ENCODE data around the gene TSNAX.

Gene TSNAX

GRCh38 chr1:231522931-231523642 is 5.4 kb upstream of the TSNAX start:
- no peak overlapping the region for H2AFZ ChIP-seq (ENCODE audit: low read length)

GRCh38 chr1:231523816-231524215 is 4.7 kb upstream of the TSNAX start:
- no peak overlapping the region for H3K27ac ChIP-seq (ENCODE audit: low read length)

More at GRCh38 chr1:231522931-231523642, 5.4 kb upstream of the TSNAX start:
- H3K9me3 ChIP-seq (replicated peaks; ENCODE audit: insufficient read depth, low read length): no peaks in the 10 kb centered on the region
- no peaks in the 10 kb centered on the region for H3F3A ChIP-seq (ENCODE audit: insufficient read depth, low read length)
- H3K4me2 ChIP-seq (ENCODE audit: low read depth, low read length): no peak overlapping the region
- no peak overlapping the region for H3K9ac ChIP-seq (ENCODE audit: low read length)
- TF ChIP-seq EZH2 (optimal IDR thresholded peaks at IDR 0.05; ENCODE audit: low read depth, low read length) (no peak), EZH2phosphoT487 (IDR thresholded peaks at IDR 0.05; ENCODE audit: low read length) (no peak), CTCF (IDR thresholded peaks at IDR 0.05; ENCODE audit: low read length) (no peak)
- no peaks in the 10 kb centered on the region for H3K36me3 ChIP-seq (replicated peaks; ENCODE audit: insufficient read depth, low read length)
- no peaks in the 10 kb centered on the region for H3K9me2 ChIP-seq (replicated peaks; ENCODE audit: insufficient read depth, low read length)
- H3K27ac ChIP-seq (ENCODE audit: low read length): no peak overlapping the region
- no peaks in the 10 kb centered on the region for H4K20me1 ChIP-seq (ENCODE audit: insufficient read depth, low read length)
- no peaks in the 10 kb centered on the region for H3K79me2 ChIP-seq (ENCODE audit: low read length)
- peaks cover 14% of the 10 kb centered on the region for H3K4me1 ChIP-seq (ENCODE audit: low read length)
- H3K27me3 ChIP-seq (replicated peaks; ENCODE audit: insufficient read depth, low read length): no peaks in the 10 kb centered on the region
- no peak for DNase-seq
- no peak overlapping the region for H3K4me3 ChIP-seq (ENCODE audit: low read length)

GRCh38 chr1:231526536-231526935 is 1.9 kb upstream of the TSNAX start:
- Histone ChIP-seq H3K79me2 (ENCODE audit: low read length) (peaks cover 28% of the 10 kb centered on the region), H3K27me3 (replicated peaks; ENCODE audit: insufficient read depth, low read length) (no peaks in the 10 kb centered on the region), H3K4me3 (ENCODE audit: low read length) (no peak overlapping the region), H3K4me2 (ENCODE audit: low read depth, low read length) (no peak overlapping the region), H3K9me3 (replicated peaks; ENCODE audit: insufficient read depth, low read length) (no peaks in the 10 kb centered on the region), H3K4me1 (ENCODE audit: low read length) (peaks cover 23% of the 10 kb centered on the region), H3K27ac (ENCODE audit: low read length) (no peak overlapping the region), H4K20me1 (ENCODE audit: insufficient read depth, low read length) (no peaks in the 10 kb centered on the region), H3K36me3 (replicated peaks; ENCODE audit: insufficient read depth, low read length) (0 out of 2 replicates have a peak, but pooled peaks cover 3% of the 10 kb centered on the region), H3K9me2 (replicated peaks; ENCODE audit: insufficient read depth, low read length) (no peaks in the 10 kb centered on the region), H2AFZ (ENCODE audit: low read length) (no peak overlapping the region), H3K9ac (ENCODE audit: low read length) (no peak overlapping the region), H3F3A (ENCODE audit: insufficient read depth, low read length) (peaks cover 9% of the 10 kb centered on the region; the same call in 1 of the 2 replicates)
- no peak for DNase-seq
- no peak for TF ChIP-seq CTCF (IDR thresholded peaks at IDR 0.05; ENCODE audit: low read length)

More at GRCh38 chr1:231523816-231524215, 4.7 kb upstream of the TSNAX start:
- no peak overlapping the region for H3K9ac ChIP-seq (ENCODE audit: low read length)
- H3F3A ChIP-seq (ENCODE audit: insufficient read depth, low read length): peaks cover 3% of the 10 kb centered on the region; the same call in 1 of the 2 replicates
- peaks cover 14% of the 10 kb centered on the region for H3K4me1 ChIP-seq (ENCODE audit: low read length)
- H3K4me2 ChIP-seq (ENCODE audit: low read depth, low read length): no peak overlapping the region
- DNase-seq: no peak
- no peaks in the 10 kb centered on the region for H3K36me3 ChIP-seq (replicated peaks; ENCODE audit: insufficient read depth, low read length)
- H3K9me3 ChIP-seq (replicated peaks; ENCODE audit: insufficient read depth, low read length): no peaks in the 10 kb centered on the region
- no peaks in the 10 kb centered on the region for H3K27me3 ChIP-seq (replicated peaks; ENCODE audit: insufficient read depth, low read length)
- H3K4me3 ChIP-seq (ENCODE audit: low read length): no peak overlapping the region
- no peaks in the 10 kb centered on the region for H3K9me2 ChIP-seq (replicated peaks; ENCODE audit: insufficient read depth, low read length)
- TF ChIP-seq CTCF (IDR thresholded peaks at IDR 0.05; ENCODE audit: low read length): no peak
- no peak for TF ChIP-seq EZH2phosphoT487 (IDR thresholded peaks at IDR 0.05; ENCODE audit: low read length)
- TF ChIP-seq EZH2 (optimal IDR thresholded peaks at IDR 0.05; ENCODE audit: low read depth, low read length): no peak
- no peaks in the 10 kb centered on the region for H4K20me1 ChIP-seq (ENCODE audit: insufficient read depth, low read length)
- peaks cover 2% of the 10 kb centered on the region for H3K79me2 ChIP-seq (ENCODE audit: low read length)
- no peak overlapping the region for H2AFZ ChIP-seq (ENCODE audit: low read length)

Data from MM.1S (cell line).